GM19438 (cell line): ENCODE data around the gene DNAJC6.
"Not testable (repeated sequence)": the region's sequence is repeated elsewhere in the genome, so short reads cannot be mapped to it uniquely, and the experiment has no call there.

Experiments
- ATAC-seq: cut with Tn5 transposase; IDR thresholded peaks from one replicate; pipeline ENCODE4 v1.9.1; 2021; ENCODE audit warnings: low read depth; ENCODE audit not compliant: unreplicated experiment

DNAJC6 gene

DNA sequence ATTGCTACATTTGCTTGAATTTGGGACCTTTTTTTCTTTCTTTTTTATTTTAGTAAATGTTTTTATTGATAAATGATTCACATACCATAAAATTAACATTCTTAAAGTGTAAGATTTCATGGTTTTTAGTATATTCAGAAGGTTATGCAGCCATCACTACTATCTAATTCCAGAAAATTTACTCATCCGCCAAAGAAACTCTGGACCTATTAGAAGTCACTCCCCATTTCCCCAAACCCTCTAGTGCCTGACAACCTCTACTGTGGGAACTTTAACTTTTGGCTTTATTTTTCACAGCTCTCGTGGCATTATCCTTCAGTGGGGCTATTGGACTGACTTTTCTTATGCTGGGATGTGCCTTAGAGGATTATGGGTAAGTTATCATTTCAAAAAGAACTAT is 115.7 kb downstream of the DNAJC6 start:
- ATAC-seq = no peak

- ATAC-seq = no peak
Observed at GRCh38 chr1:65425697-65426096, 116.4 kb downstream of the DNAJC6 start.

DNA sequence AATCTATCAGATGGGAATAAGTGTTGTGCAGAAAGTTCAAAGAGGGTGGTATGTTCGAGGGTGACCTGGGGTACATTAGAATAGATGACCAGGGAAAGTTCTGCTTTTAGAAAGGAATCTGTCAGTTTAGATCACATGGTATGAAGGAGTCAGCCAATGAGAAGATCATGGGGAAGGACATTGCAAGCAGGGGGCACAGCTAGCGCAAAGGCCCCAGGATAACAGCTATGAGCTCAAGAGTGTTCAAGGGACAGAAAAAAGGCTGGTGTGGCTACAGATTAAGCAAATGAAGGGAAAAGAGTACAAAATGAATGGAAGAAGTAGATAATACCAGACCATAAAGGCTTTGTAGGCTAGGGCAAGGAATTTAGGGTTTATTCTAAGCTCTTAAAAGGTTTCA is 119.7 kb downstream of the DNAJC6 start:
- ATAC-seq = no peak

- ATAC-seq = no peak
Observed at GRCh38 chr1:65429806-65430205, 120.5 kb downstream of the DNAJC6 start.

GRCh38 chr1:65431111-65431705 is 121.9 kb downstream of the DNAJC6 start:
- ATAC-seq = no peak

DNA sequence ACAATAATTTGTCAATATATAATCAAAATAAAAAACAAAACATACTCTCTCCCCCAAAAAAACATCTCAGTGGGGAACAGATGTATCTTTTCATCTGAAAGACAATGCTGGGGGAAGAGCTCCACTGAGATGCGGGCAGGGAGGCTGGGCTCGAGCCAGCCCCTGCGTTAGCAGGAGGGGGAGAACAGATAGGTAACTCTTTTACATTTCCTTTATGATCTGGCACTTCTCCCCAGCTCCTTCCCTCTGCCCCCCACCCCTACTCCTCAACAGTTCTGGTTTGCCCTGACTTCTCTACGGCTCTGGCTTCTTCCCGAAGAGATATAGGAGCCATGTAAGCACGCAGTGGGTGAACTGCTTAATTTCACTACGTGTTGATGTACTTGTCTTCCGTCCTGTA is 123.6 kb downstream of the DNAJC6 start:
- ATAC-seq = no peak

DNA sequence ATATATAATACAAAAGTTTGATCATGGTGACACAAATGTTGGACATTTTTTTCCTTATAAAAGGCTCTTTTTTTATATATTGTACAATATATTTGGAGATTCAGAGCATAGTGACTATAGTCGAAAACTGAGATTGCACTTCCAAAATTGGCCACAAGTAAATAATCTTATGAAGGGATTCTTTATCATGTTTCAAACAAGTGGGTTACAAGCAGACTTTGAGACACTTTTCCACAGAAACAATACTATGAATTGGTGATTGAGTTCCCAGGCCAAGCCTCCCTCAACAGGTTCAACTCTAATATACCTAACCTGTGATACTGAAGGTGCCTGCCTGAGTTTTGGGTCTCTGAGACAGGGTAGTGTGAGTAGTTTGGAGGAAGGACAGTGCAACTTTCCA is 124.9 kb downstream of the DNAJC6 start:
- no peak for ATAC-seq

GRCh38 chr1:65434760-65435159 is 125.4 kb downstream of the DNAJC6 start:
- ATAC-seq = no peak

- no peak for ATAC-seq
Observed at GRCh38 chr1:65435987-65436386, 126.6 kb downstream of the DNAJC6 start.

GRCh38 chr1:65437616-65438015 is 128.3 kb downstream of the DNAJC6 start:
- no peak for ATAC-seq

- ATAC-seq = no peak
Observed at GRCh38 chr1:65440322-65440900, 131.1 kb downstream of the DNAJC6 start.

DNA sequence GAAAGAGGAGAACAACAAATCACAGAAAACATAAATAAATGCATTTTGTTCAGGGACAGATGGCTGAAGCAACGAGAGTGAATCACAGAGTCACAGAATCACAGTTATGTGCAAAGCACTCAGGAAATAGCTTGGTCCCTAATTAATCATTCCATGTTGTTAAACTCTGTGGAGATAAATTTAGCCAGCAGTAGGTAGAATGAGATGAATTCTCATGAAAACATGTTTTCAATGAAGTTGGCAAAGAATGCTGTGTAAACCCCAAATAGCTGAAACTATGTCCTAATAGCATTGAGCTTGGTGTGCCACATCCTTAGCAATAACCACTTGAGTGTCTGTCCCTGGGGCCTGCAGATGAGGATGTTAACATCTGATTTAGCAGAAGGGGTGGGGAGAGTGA is 131.6 kb downstream of the DNAJC6 start:
- no peak for ATAC-seq

DNA sequence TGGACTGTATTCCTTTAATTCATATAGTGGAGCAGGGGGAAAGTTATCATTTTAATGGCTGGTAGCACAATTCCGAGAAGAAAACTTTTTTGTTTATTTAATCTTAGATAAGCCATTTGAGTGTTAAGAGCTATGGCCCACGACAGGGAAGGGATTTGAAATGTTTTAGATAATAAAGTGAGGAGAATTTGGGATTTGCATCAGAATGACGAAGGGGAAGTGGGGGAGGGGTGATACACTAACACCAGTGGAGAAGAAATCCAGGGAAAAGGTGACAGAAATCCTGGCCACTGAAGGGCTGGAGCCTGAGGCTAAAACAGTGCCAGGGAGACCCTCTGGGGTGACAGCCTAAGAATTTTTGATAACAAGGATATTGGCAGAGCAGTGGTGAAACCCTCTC is 132.1 kb downstream of the DNAJC6 start:
- no peak for ATAC-seq

- no peak for ATAC-seq
Observed at GRCh38 chr1:65442442-65442841, 133.1 kb downstream of the DNAJC6 start.

DNA sequence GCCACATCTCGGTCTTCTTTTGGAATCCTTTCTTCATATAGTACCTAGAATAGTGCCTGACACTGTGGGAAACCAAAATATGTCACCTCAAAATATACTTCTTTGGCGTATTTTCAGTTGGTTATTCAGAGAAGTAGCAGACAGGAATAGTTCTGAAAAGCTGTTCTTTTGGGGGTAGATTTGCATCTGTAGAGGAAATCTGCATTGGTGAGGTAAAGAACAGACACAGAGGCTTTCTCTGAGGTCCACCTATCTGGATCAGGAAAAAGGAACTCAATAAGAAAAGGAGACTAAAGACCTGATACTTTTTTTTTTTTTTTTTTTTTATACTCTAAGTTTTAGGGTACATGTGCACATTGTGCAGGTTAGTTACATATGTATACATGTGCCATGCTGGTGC is 134.3 kb downstream of the DNAJC6 start:
- no peak for ATAC-seq

DNA sequence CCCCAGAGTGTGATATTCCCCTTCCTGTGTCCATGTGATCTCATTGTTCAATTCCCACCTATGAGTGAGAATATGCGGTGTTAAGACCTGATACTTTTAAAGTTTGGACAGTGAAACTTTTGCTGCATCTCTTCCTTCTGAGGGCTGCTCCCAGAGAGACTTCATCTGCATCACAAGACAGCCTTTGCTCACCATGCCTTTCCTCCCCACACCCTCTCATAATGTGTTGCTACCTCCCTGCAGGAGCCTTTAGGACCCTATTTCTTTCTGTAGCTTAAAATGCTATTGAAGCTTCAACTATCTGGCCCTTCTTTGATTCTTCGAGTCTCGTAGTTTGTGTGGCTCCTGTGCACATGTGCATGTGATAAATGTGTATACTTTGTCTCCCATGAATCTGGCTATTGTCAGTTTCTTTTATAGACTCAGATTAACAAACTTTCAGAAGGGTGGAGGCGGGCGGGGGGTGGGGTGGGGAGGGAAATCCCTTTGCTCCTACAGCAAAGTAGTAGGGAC is 134.8 kb downstream of the DNAJC6 start:
- ATAC-seq = no peak

GRCh38 chr1:65445837-65446236 is 136.5 kb downstream of the DNAJC6 start:
- no peak for ATAC-seq

GRCh38 chr1:65449214-65449823 is 140.0 kb downstream of the DNAJC6 start:
- ATAC-seq = no peak

DNA sequence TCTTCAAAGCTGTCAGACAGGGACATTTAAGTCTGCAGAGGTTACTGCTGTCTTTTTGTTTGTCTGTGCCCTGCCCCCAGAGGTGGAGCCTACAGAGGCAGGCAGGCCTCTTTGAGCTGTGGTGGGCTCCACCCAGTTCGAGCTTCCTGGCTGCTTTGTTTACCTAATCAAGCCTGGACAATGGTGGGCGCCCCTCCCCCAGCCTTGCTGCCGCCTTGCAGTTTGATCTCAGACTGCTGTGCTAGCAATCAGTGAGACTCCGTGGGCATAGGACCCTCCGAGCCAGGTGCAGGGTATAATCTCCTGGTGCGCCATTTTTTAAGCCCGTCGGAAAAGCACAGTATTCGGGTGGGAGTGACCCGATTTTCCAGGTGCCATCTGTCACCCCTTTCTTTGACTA is 146.3 kb downstream of the DNAJC6 start:
- ATAC-seq = not testable (repeated sequence)

- ATAC-seq = no peak
Observed at GRCh38 chr1:65456481-65456880, 147.1 kb downstream of the DNAJC6 start.

DNA sequence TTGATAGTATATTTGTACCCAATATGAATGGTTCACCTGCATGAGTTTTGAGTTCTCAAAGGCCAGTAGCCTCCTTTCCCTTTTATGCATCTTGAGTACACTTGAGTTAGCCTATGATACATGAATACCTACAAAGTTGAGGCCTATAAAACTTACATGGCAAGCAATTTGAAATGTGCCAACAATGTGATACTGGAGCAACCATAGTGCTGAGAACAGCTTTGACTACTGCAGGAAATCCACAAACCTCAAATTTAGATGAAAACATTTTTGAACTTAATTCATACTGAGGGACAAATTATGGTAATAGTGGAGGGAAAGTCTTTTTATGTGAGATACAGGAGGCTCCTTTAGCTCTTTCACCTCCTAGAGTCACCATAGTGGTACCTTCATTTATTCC is 148.5 kb downstream of the DNAJC6 start:
- no peak for ATAC-seq

DNA sequence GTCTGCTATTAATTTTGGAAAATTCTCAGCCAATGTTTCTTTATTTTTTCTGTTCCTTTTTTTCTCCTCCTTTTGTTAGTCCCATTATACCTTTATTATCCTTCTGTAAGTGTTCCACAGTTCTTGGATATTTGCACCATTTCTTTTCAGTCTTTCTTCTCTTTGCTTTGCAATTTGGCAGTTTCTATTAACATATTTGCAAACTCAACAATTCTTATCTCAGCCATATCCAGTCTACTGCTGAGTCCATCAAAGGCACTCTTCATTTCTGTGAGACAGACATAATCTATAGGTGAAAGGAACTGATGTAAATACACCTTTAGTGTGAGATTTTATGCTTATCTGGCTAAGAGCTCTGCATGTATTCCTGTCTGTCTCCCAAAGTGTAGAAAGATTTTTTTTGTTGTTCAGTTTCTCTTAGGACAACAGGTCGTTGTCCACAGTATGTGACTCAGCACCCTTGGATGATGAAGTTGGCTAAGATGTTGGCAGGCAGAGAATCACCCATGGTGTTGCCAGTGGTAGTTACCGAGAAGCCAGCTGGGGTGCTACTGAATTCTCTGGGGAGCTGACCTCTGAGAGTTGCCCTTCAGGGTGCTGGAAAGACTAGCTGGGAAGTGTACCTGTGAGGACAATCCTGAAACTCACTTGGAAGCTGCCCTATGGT is 149.5 kb downstream of the DNAJC6 start:
- peak; percentile 18 for ATAC-seq
